Mesenteric fat pad (tissue), 1 donor: Measurements from ENCODE around the gene SIGLEC14. TPM values are rescaled to one million over a fixed set of nuclear protein-coding genes. Genes with fewer than 3 reads are reported as not detected.
"Not testable (repeated sequence)": the region's sequence is repeated elsewhere in the genome, so short reads cannot be mapped to it uniquely, and the experiment has no call there.

Experiments used
- DNase-seq: peaks from one replicate; pipeline ENCODE4 v3.0.0-alpha.2; 2020; ENCODE audit warnings: low spot score
- long read RNA-seq: library from polyadenylated mRNA; unstranded; transcript quantifications from one replicate; pipeline ENCODE4 v2.0.0, GENCODE V29; 2020
- total RNA-seq: library from RNA; stranded (reverse); fragmentation: NEBNext Ultra II Directional; extraction: Animal tissue kit (Norgen Biotek cat#: 25700); gene quantifications from one replicate; pipeline ENCODE4 v1.2.1, GENCODE V29; 2021
- donor health status: DM: yes; HTN: yes; CAD: no.

Gene SIGLEC14
- 12.5 TPM for total RNA-seq
- long read RNA-seq, partial matches to known transcripts, result 0 of 1 reads
- long read RNA-seq, other reads (novel, unspliced or antisense), result 0 of 1 reads

DNA sequence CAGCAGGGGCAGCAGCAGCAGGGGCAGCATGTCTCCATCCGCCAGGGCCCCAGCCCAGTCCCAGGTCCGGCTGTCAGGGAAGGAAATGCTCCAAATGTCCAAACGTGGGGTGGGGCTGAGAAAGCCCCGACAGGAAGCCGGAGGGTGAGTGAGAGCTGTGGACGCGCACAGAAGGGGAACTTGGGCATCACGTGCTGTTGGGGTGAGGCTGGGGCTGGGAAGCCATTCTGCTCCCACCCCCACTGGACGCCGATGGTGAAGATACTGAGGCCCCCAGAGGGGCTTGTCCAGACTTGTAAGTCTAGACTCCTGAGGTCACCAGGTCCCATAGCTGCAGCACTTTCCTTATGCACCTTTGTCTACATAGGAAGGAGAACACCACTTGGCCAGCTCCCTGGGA, at the start of gene SIGLEC14:
Gene SIGLEC14, minus strand, starts transcription at position 96 of the 400 bp plus-strand sequence. Its CDS starts 66 bp downstream, at position 30.
- DNase-seq, result not testable (repeated sequence)

- DNase-seq, result no peak
These were observed 49.2 kb upstream of the SIGLEC14 start for GRCh38 chr19:51695702-51696315.

DNA sequence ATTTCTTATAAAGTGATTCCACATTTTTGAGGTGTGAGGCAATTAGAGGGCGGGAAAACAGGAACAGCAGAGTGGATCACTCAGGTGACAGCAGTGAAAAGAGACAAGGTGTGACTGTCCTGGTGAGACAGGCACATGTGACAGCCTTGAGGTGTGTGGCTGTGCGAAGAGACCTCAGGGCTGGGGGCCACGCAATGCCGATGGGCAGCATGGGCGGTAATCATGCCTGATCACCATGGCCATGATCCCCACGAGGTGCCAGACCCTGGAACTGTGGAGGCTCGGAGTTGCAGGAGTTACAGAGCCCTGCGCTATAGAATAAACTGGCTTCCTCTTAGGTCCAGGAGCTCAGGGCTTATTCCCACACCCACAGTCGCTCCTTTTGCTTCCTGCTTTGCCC, 48.5 kb upstream of the SIGLEC14 start:
- DNase-seq, result no peak

GRCh38 chr19:51694318-51695085, 47.9 kb upstream of the SIGLEC14 start:
- DNase-seq, result no peak

- DNase-seq, result no peak
These were observed 47.2 kb upstream of the SIGLEC14 start for GRCh38 chr19:51693819-51694218.

GRCh38 chr19:51693260-51693659, 46.6 kb upstream of the SIGLEC14 start, which contains the start of gene SPACA6:
TSS of gene SPACA6 (plus strand) at chr19:51693330. CDS start at chr19:51693527, 197 bp downstream.
- DNase-seq, result no peak

DNA sequence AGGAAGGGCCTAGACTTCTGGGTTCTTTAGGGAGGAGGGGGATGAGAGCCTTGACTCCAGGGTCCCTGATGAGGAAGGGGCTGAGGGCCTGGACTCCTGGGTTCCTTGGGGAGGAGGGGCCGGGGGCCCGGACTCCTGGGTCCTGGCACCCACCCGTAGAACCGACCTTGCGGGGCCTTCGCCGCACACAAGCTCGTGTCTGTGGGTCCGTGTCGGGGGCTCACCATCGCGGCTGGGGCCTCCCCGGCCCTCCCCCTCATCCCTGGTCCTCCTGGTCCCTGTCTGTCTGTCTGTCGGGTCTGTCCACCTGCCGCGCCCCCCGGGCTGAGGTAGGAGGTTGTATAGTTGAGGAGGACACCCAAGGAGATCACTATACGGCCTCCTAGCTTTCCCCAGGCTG, 45.8 kb upstream of the SIGLEC14 start:
- no peak for DNase-seq

DNA sequence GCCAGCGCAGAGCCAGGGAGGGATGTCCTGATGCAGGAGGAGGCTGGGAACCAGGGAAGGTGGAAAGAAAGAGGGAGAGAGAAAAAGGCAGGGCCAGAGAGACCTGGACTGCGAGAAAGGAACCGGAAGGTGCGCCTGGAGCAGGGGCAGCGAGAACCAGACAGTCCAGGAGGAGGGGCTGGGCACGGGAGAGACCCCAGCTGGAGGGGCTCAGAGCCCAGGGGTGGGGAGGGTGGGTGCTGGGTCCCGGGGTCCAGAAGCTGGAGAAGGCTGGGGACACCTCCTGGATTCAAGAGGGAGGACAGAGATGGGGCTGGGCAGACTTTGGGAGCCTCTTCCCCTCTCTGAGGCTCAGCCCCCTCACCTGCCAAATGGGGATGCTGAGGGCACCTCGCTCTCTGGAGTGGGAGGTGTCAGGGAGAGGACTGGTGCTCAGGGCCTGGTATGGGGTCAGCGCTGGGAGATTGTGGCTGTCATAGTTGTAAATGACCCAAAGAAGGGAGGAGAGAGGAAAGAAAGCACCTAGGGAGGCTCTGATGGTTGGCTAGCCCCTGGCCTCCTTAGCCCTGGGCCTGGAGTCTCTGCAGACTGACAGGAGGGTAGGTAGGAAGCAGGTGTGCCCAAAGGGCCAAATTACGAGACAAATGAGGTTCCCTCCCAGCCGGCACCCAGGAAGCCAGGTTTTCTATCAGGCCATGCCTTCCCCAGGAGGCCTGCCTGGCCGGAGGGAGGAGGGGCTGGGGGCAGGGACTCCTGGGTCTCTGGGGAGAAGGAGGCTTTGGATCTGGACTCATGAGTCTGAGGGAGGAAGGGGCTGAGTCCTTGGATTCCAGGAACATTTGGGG, 45.2 kb upstream of the SIGLEC14 start:
- no peak for DNase-seq

DNA sequence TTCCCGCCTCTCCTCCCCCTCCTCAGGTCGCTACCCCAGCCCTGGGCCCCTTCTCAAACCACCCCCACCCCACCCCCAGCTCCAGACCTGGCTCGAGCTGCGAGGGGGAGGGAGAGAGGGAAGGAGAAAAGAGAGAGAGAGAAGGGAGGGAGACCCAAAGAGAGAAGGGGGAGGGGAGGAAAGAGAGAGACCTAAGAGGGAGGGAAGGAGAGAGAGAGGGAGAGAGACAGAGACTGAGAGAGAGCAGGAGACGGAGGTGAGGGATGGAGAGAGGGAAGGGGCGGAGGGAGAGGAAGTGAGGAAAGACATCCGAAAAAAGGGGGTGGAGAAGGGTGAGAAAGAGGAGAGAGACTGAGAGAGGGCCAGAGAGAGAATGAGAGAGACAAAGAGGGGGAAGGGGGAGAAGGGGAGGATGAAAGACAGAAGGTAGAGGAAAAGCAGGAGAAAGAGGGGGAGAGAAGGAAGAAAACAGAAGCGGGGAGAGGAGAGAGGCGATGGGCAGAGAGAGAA, 44.5 kb upstream of the SIGLEC14 start:
- no peak for DNase-seq

DNA sequence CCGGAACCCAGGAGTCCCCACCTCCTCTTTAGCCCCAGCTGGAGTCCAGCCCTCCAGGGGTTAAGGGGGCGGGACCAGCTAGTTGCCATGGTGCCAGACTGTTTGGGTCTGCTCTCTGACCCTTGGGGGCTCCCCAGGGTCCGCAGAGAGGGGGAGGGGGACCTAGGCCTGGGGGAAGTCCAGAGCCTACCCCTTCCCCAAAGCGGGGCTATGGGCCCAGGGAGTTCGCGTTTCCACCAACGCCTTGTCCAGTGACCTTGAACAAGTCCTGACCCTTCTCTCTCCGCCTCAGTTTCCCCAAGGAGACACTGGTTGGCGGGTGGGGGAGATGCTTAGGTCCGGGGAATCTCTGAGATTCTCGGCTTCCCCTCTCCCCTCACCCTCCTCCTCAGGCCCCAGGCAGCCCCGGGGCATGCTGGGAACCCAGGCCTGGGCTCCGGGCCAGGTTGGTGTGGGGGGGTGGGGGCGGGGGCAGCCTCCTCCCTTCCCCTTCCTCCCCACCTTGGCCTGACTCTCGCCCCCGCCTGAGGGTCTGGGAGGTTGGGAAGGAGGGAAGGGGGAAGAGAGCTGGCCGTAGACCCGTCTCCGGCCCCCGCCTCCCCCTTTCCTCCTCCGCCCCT, 43.9 kb upstream of the SIGLEC14 start:
- no peak for DNase-seq

GRCh38 chr19:51689751-51690453, 43.3 kb upstream of the SIGLEC14 start:
- no peak for DNase-seq

DNA sequence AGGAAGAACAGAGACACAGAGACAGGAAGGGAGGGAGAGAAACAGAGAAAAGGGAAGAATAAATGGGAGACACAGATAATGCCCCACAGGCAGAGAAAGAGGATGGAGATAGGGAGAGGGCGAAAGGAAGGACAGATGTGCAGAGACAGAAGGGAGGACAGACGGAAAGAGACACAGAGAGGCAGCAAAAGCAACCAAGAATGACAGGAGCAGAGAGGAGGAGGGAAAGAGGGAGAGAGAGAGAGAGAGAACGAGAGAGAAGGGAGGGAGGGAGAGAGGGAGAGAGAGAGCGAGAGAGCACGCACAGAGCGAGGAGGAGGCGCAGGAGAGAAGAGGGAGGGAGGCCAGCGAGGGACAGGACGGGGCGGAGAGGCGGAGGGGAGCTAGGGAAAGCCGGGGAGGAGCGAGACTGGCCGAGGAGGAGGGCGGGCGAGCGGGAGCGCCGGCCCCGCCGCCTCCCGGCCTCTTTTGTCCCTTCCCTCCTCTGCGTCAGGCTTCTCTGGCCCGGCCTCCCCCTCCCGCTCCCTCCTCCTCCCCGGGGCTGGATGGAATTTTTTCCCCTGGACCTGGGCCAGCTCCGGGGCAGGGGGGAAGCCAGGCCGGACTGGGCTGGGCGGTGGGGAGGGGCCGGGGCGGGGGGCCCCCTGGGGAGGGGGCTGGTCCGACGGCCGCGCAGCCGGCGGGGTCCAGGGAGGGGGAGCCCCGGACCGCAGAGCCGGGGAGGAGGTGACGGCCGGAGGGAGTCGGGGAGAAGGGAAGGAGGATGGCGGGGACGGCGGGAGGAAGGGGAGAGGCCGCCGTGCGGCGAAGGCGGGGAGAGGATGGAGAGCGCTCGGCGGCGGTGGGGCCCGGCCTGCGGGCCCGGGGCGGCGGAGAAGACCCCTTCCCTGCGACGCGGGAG, 42.3 kb upstream of the SIGLEC14 start:
- DNase-seq, result peak; percentile 93

GRCh38 chr19:51687791-51688670, 41.4 kb upstream of the SIGLEC14 start:
- DNase-seq, result no peak

DNA sequence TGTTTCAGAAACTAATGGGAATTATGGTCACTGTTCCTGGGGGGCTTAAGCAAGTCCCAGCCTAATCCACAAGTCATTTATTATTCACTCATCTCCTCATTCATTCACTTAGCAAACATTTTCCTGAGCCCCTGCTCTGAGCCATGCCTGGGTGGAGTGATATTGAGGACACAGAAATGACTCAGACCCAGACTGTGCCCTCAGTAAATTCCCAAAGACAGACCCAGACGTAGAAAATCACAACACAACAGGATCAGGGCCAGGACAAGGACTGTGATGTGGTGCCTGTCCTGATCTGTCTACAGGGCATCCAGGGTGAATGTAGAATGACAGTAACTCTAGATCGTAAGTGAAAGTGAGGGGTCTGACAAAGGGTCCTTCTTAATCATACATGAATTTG, 39.5 kb upstream of the SIGLEC14 start:
- DNase-seq, result no peak

DNA sequence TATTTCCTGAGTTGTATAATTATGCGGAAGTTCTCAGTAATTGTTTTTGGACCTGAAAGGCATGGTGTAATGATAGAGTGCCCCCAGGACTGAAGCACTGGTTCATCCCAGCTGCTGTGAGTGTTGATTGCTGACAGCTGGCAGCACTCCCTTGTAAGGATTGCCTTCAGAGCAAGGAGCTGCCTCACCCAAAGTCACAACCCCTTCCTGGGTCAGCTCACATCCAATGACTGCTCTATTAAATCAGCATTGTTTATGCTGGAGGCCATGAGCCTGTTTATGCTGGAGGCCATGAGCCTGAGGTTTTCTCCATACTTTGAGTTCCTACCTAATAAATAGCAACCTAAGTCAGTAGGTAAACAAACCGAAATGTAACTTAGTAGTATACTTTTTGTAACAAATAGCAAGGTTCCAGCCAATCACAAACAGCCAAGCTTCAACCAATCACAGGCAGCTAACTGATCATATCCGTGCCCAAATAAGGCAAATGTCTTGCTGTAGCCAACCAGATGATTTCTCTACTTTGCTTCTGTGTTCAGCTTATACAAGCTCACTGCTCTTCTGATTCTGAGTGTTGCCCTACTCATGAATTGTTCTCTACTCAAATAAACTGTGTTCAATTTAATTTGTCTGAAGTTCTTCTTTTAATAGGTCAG, 34.8 kb upstream of the SIGLEC14 start:
- no peak for DNase-seq

DNA sequence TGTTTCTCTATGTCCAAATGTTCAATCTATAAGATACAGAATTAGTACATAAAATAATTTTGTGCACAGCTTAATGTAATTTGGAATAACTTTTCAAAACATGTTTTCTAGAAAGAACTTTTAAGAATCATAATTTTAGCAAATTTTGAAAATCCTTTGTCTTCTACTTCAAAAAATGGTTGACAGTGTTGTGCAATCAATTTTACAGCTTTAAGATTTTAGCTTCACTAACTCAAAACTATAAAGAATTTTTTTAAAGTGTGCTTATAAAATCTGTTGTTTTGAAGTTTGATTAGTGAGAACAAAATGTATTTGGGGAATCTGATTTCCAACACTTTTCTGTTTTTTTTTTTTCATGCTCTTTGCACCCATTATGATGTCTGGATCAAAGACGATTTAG, 33.8 kb upstream of the SIGLEC14 start:
- DNase-seq, result no peak

DNA sequence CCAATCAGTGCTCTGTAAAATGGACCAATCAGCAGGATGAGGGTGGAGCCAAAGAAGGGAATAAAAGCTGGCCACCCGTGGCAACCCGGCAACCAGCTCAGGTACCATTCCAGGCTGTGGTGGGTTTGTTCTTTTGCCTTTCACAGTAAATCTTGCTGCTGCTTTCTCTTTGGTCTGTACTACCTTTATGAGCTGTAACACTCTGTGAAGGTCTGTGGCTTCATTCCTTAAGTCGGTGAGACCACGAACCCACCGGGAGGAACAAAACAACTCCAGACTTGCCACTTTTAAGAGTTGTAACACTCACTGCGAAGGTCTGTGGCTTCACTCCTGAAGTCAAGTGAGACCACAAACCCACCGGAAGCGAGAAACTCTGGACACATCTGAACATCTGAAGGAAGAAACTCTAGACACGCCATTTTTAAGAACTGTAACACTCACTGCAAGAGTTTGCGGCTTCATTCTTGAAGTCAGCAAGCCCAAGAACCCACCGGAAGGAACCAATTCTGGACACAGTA, 30.0 kb upstream of the SIGLEC14 start:
- no peak for DNase-seq
